ENCODE measurements around the gene MMEL1. TPM values are rescaled to one million over a fixed set of nuclear protein-coding genes. Genes with fewer than 3 reads are reported as not detected.
A peak's percentile ranks its signal among the peaks of the same experiment; 100 is the strongest.
"Not testable (repeated sequence)": the region's sequence is repeated elsewhere in the genome, so short reads cannot be mapped to it uniquely, and the experiment has no call there.

The MMEL1 gene
- total RNA-seq, 6 experiments from 2014 or later = 1.2 to 2.0 TPM; not detected in 4

- Histone ChIP-seq H3K9me3 (no peaks in the 10 kb centered on the region), H3K36me3 (no peaks in the 10 kb centered on the region), H3K4me1 (peaks cover 0 to 27% (median 13%) of the 10 kb centered on the region in 4 donors), H3K27ac (no peak overlapping the region), H3K27me3 (no peaks in the 10 kb centered on the region), H3K4me3 (no peak overlapping the region)
- DNase-seq = no peak
- 90% methylated on average over 2 of the region's 26 CpGs for WGBS (ENCODE audit: insufficient coverage, low coverage, low lambda C conversion rate, missing lambda C conversion rate)
- intact Hi-C loops (cut with DNase I) = loop anchor here in 1 of 2 donors (10.0 kb wide), 1 partner anchor 93 kb away; no protein-coding TSS in a partner anchor
- ATAC-seq = no peak
- TF ChIP-seq POLR2A (IDR thresholded peaks at IDR 0.05) = no peak
Measured at GRCh38 chr1:2552189-2552588, 80.6 kb downstream of the MMEL1 start.

- H3K4me3 ChIP-seq, DNase-seq, H3K9me3 ChIP-seq, H3K36me3 ChIP-seq, ATAC-seq, H3K27me3 ChIP-seq, H3K27ac ChIP-seq: not testable (repeated sequence)
- intact Hi-C loops (cut with DNase I) = loop anchor here in 1 of 2 donors (10.0 kb wide), 1 partner anchor 93 kb away; no protein-coding TSS in a partner anchor
- H3K4me1 ChIP-seq = peaks cover 0 to 31% (median 14%) of the 10 kb centered on the region in 4 donors
- WGBS (ENCODE audit: insufficient coverage, low coverage, low lambda C conversion rate, missing lambda C conversion rate) = 71% methylated on average over 5 of the region's 9 CpGs
Measured at GRCh38 chr1:2551544-2551943, 81.3 kb downstream of the MMEL1 start.

DNA sequence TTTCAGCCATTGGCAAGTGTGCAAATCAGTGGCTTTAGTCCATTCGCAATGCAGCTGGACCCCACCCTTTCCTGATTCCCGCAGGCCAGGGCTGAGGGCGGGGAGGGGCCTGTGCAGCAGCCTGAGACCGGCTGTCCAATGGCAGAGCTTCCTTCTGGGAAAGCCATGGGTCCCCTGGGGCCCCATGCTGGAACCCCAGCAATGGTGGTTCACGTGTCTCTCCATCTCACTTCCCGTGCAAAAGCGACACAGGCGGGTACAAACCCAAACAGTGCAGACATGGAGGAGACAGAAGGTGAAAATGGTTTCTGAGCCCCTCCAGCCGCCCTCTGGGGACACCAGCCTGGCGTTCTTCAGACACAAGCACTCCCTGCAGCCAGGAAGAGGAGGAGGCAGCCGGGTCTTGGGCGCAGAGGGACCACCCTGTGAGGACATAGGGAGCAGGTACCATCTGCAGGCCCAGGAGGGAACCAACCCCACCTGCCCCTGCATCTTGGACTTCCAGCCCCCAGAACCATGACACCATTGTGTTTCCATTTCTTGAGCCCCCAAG, 82.4 kb downstream of the MMEL1 start:
- DNase-seq, H3K4me3 ChIP-seq, H3K36me3 ChIP-seq, H3K27me3 ChIP-seq, H3K9me3 ChIP-seq, ATAC-seq, H3K27ac ChIP-seq: not testable (repeated sequence)
- peaks cover 0 to 33% (median 14%) of the 10 kb centered on the region in 4 donors for H3K4me1 ChIP-seq
- intact Hi-C loops (cut with DNase I) = loop anchor here in 1 of 2 donors (10.0 kb wide), 1 partner anchor 94 kb away; no protein-coding TSS in a partner anchor
- WGBS (ENCODE audit: insufficient coverage, low coverage, low lambda C conversion rate, missing lambda C conversion rate) = no CpG with 5 or more reads among the region's 12 CpGs

DNA sequence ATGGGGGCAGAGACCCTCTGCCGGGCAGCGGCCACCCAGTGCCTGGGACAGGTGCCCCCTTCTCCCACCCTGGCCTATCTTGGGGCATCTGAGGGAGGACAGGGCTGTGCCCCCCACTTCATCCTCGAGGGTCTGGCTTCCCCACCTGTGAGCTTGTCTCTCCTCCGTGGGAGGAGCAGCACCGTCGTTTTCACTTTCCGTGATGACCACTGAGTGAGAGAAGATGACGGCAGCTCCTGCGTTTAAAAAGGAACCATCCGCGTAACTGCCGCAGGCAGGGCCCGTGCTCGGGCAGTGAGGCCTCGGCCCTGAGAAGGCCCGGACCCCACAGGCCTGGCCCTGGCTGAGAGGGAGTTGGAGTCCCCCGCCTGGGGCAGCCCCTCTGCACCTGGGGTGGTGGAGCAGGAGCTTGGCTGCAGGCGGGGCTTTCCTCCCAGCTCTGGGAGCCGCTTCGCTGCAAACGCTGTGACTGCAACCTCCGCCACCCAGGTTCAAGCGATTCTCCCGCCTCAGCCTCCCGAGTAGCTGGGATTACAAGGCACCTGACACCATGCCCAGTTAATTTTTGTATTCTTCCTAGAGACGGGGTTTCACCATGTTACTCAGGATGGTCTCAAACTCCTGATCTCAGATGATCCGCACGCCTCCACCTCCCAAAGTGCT, 83.3 kb downstream of the MMEL1 start:
- H3K27me3 ChIP-seq, ATAC-seq, H3K9me3 ChIP-seq, DNase-seq, H3K36me3 ChIP-seq: not testable (repeated sequence)
- intact Hi-C loops (cut with DNase I) = loop anchor here in 1 of 2 donors (5.0 to 10.0 kb wide), 2 partner anchors 95 to 132 kb away; no protein-coding TSS in a partner anchor
- peak overlapping the region; percentile 95 to 99 (median 98) for H3K27ac ChIP-seq
- peak overlapping the region in 1 of 3 donors; percentile 39 for H3K4me3 ChIP-seq
- H3K4me1 ChIP-seq = peaks cover 0 to 29% (median 14%) of the 10 kb centered on the region in 4 donors
- 69% methylated on average over 9 of the region's 28 CpGs for WGBS (ENCODE audit: insufficient coverage, low coverage, low lambda C conversion rate, missing lambda C conversion rate)

DNA sequence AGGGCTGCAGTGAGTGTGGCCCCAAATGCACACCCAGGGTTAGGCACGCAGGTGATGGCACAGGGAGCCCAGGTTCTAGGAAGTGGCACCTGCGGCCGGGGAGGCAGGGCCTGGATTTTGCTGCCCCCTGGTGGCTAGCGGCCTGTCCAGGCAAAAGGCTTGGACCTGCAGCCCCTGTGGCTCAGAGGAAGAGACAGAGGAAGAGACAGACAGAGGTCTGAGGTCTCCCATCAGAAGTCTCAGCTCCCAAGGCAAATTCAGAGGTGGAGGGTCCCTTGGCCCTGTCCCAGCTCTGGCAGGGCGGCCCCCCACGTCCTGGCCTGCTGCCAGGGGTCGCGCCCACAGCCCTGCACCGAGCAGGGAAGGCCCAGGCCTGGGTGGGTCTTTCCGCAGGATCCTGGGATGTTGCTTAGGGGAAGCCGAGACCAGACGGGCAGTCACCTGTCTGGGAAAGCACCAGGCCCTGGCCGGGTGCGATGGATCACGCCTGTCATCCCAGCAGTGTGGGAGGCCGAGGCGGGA, 84.7 kb downstream of the MMEL1 start:
- intact Hi-C loops (cut with DNase I) = loop anchor here in 1 of 2 donors (5.0 kb wide), 1 partner anchor 131 kb away; no protein-coding TSS in a partner anchor
- H3K4me1 ChIP-seq = peaks cover 0 to 29% (median 14%) of the 10 kb centered on the region in 4 donors
- TF ChIP-seq, protein P1, sequence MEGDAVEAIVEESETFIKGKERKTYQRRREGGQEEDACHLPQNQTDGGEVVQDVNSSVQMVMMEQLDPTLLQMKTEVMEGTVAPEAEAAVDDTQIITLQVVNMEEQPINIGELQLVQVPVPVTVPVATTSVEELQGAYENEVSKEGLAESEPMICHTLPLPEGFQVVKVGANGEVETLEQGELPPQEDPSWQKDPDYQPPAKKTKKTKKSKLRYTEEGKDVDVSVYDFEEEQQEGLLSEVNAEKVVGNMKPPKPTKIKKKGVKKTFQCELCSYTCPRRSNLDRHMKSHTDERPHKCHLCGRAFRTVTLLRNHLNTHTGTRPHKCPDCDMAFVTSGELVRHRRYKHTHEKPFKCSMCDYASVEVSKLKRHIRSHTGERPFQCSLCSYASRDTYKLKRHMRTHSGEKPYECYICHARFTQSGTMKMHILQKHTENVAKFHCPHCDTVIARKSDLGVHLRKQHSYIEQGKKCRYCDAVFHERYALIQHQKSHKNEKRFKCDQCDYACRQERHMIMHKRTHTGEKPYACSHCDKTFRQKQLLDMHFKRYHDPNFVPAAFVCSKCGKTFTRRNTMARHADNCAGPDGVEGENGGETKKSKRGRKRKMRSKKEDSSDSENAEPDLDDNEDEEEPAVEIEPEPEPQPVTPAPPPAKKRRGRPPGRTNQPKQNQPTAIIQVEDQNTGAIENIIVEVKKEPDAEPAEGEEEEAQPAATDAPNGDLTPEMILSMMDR (IDR thresholded peaks at IDR 0.05) = peak; percentile 92 to 99 (median 98)
- TF ChIP-seq POLR2A (IDR thresholded peaks at IDR 0.05) = peak; percentile 18
- WGBS (ENCODE audit: insufficient coverage, low coverage, low lambda C conversion rate, missing lambda C conversion rate) = 0% methylated on average over 6 of the region's 17 CpGs
- ATAC-seq (peak; percentile 56 to 65 (median 61)), DNase-seq (peak; percentile 90 to 92 (median 91))
- peak overlapping the region; percentile 25 to 64 (median 39) for H3K4me3 ChIP-seq
- H3K27me3 ChIP-seq = no peaks in the 10 kb centered on the region
- H3K36me3 ChIP-seq = no peaks in the 10 kb centered on the region
- H3K27ac ChIP-seq = peak overlapping the region; percentile 95 to 99 (median 98)
- H3K9me3 ChIP-seq = no peaks in the 10 kb centered on the region

GRCh38 chr1:2547210-2548067, 85.4 kb downstream of the MMEL1 start:
- Histone ChIP-seq H3K4me1 (peaks cover 0 to 29% (median 14%) of the 10 kb centered on the region in 4 donors), H3K4me3 (peak overlapping the region; percentile 48 to 64 (median 61)), H3K27ac (peak overlapping the region; percentile 95 to 99 (median 98)), H3K36me3 (no peaks in the 10 kb centered on the region), H3K9me3 (no peaks in the 10 kb centered on the region), H3K27me3 (no peaks in the 10 kb centered on the region)
- TF ChIP-seq POLR2A (IDR thresholded peaks at IDR 0.05) = no peak
- TF ChIP-seq, protein P1 (IDR thresholded peaks at IDR 0.05) = no peak
- no peak for DNase-seq
- intact Hi-C loops (cut with DNase I) = loop anchor here in 1 of 2 donors (5.0 kb wide), 1 partner anchor 130 kb away; no protein-coding TSS in a partner anchor
- no peak for ATAC-seq
- 4% methylated on average over 11 of the region's 27 CpGs for WGBS (ENCODE audit: insufficient coverage, low coverage, low lambda C conversion rate, missing lambda C conversion rate)

All from right lobe of liver (tissue), 6 donors.